ENCODE data around the gene ADRB1.

Gene ADRB1

DNA sequence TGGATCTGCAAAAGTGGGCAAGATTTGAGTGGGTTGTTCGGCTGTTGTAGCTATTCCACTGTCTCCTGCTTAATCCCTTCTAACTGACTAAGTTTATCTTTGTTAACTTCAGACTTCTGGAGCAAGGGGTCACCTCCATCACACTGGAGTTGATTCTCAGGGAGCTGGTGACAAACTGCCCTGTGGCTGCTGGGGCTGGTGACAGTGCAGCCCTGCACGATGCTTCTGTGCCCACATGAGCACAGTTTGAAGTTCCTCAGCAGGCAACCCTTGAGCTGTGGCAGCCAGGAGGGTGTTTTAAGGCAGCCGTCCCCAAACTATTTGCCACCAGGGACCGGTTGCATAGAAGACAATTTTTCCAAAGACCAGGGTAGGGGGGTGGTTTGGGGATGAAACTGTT is 40.5 kb downstream of the ADRB1 start:
- no peak overlapping the region for H3K4me3 ChIP-seq (ENCODE audit: low read depth, low read length)

DNA sequence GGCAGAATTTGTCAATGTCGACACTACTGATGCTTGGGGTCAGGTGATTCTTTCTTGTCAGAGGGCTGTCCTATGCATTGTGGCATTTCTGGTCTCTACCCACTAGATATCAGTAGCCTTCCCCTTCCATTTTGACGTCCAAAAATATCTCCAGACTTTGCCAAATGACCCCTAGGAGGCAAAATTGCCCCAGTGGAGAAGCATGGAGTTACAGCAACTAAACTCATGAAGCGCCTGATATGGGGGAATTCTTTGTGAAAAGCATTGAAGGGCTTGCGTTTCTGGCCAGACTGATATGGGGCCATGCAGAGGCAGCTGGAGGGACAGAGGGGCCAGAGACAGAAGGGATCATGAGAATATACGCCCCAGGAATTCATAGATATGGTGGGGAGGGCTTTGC is 43.6 kb downstream of the ADRB1 start:
- H3K4me3 ChIP-seq (ENCODE audit: low read depth, low read length), result no peak overlapping the region

DNA sequence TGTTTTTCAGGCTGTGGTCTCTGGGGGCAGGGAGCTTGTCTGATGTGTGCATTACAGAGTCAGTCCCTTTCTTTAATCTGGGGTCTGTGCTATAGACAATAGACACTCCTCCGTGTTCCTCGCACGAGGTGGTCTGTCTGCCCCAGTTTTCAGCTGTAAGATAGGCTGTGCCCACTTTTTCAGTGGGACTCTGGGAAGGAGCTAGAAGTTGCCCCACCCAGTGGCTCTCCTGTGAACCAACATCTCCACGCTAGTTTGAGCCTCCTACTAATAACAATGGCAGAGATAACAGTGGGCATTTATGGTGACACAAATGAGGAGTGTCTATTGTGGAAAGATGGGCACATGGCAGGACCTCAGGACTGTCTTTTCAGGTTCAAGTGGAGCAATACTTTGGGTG is 44.0 kb downstream of the ADRB1 start:
- H3K4me3 ChIP-seq (ENCODE audit: low read depth, low read length), result no peak overlapping the region

DNA sequence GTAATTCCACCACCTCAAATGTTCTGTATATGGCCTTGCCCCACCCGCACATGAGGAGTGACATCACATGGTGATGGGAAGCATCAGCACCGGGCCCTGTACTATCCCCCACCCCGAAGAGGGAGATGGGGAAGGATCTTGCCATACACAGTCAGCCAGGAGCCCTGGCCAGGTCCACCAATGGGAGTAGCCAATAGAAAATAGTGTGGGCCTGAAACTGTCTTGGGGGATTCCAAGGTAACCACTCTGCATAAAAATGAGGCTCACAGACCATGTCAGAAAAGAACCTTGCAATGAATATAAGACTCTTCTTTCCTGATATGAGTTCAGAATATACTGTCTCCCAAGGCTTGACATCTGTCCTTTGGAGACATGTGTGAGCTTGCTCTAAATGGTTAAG is 51.1 kb downstream of the ADRB1 start:
- no peak overlapping the region for H3K4me3 ChIP-seq (ENCODE audit: low read depth, low read length)

DNA sequence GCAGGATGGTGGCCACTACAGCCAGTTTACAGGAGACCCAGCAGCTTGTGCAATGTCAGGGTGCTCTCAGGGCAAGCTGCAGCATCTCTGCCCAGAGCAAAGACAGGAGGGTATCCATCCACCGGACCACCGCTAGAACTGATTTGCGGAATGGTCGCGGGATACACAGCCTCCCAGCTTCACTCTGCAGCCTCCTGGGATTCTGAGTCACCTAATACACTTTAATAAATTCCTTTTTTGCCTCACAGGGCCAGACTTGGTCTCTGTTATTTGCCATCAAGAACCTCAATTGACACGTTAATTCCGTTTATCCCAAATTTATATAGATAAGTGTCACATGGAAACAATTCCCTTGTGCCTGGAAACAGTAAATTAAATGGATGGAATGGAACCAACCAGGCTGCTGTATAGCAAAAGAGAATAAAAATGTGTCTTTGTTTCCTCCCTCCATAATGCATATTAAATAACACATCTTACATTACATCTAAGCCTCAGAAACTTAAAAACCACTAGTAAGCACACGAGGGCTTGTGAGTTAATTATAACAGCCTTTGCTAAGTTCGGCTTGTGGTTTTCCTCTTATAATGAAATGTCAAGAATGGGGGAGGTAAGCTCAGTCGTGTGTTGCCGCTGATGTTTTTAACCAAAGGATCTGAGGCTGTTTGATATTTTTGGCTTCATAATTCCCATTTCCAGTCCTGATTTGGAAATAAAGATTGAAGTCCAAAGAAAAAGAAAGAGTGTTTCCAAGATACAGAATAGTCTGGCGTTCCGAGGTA is 52.1 kb downstream of the ADRB1 start:
- H3K4me3 ChIP-seq (ENCODE audit: low read depth, low read length), result no peak overlapping the region

Data from iPS-11a (cell line).